KOPT-K1 (cell line): Measurements from ENCODE around the gene DENND5B.

Source experiments
- H3K27ac ChIP-seq: fragments of 200-600 bp; sonication (generic); 2 replicates; pipeline ENCODE4 v1.5.1; 2016; ENCODE audit warnings: antibody characterized with exemption, mild to moderate bottlenecking, low read depth, low read length; ENCODE audit not compliant: poor library complexity, severe bottlenecking
- H3K36me3 ChIP-seq: fragments of 200-600 bp; sonication (generic); 2 replicates; pipeline ENCODE4 v1.5.1; 2017; ENCODE audit warnings: antibody characterized with exemption, mild to moderate bottlenecking, low read length, moderate library complexity; ENCODE audit not compliant: insufficient read depth
- H3K9me3 ChIP-seq: fragments of 200-600 bp; sonication (generic); 2 replicates; pipeline ENCODE4 v1.5.1; 2017; ENCODE audit warnings: antibody characterized with exemption, low read length, mild to moderate bottlenecking; ENCODE audit not compliant: insufficient read depth, poor library complexity, severe bottlenecking

Gene DENND5B

DNA sequence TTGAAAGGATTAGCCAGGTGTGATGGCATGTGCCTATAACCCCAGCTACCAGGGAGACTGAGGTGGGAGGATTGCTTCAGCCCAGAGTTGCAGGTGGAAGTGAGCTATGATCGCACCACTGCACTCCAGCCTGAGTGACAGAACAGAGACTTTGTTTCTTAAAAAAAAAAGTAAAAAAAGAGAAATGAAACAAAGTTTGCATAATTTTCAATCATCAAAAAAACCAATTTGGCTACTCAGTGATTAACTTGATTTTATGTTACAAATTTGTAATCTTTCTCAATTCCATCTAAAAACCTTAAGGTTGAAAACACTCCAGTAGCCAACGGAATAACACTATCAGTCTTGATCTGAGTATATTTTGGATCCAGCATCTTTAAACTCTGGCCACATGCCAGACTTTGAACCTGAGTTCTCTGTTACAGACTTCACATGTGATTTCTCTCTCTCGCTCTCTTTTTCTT, 12.6 kb upstream of the DENND5B start:
- peaks cover 12% of the 10 kb centered on the region for H3K9me3 ChIP-seq
- H3K36me3 ChIP-seq: no peaks in the 10 kb centered on the region
- no peak overlapping the region for H3K27ac ChIP-seq

DNA sequence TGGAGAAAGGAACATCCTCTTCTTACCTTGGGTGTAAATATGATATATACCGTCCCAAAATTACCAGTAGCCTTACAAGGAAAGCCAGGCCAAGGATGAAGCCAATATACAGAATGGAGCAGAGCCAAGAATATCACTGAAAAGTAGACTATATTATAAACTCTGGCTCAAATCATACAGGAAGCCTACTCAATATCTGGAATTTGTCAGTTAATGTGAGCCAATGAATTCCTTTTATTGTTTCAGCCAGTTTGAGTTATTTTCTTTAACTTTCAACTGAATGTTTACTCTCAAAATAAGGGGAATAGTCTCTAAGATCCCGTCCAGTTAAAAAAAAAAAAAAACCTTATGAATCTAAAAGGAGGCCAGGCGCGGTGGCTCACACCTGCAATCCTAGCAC, 9.8 kb upstream of the DENND5B start:
- H3K9me3 ChIP-seq: no peaks in the 10 kb centered on the region
- no peak overlapping the region for H3K27ac ChIP-seq
- H3K36me3 ChIP-seq: no peaks in the 10 kb centered on the region

DNA sequence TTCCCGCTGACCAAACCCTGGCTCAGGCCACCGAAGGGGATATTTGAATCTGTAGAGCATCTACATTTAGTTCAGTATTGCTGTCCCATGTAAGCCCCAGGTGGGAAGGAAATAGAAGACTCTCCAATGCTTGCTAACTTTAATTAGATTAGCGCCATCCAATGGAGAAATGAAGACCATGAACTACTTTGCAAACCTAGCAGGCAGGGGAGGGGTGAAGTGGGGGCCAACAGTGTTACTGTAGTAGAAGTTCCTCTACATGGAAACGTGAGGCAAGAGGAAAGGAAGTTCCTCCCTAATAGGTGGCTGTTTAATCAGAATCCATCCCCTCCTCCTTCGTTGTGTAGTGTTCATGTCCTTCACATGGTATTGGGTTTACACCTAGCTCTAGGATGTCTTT, 9.3 kb upstream of the DENND5B start:
- Histone ChIP-seq H3K27ac (no peak overlapping the region), H3K36me3 (no peaks in the 10 kb centered on the region), H3K9me3 (no peaks in the 10 kb centered on the region)

- no peaks in the 10 kb centered on the region for H3K9me3 ChIP-seq
- no peak overlapping the region for H3K27ac ChIP-seq
- no peaks in the 10 kb centered on the region for H3K36me3 ChIP-seq
These were observed 8.1 kb upstream of the DENND5B start for GRCh38 chr12:31599053-31599452.

GRCh38 chr12:31597066-31597465, 6.1 kb upstream of the DENND5B start:
- H3K36me3 ChIP-seq: no peaks in the 10 kb centered on the region
- H3K27ac ChIP-seq: no peak overlapping the region
- no peaks in the 10 kb centered on the region for H3K9me3 ChIP-seq

- no peak overlapping the region for H3K27ac ChIP-seq
- no peaks in the 10 kb centered on the region for H3K9me3 ChIP-seq
- H3K36me3 ChIP-seq: no peaks in the 10 kb centered on the region
These were observed 3.7 kb upstream of the DENND5B start for GRCh38 chr12:31594681-31595080.

GRCh38 chr12:31591380-31591901, 505 bp upstream of the DENND5B start:
- Histone ChIP-seq H3K9me3 (no peaks in the 10 kb centered on the region), H3K27ac (no peak overlapping the region), H3K36me3 (no peaks in the 10 kb centered on the region)

DNA sequence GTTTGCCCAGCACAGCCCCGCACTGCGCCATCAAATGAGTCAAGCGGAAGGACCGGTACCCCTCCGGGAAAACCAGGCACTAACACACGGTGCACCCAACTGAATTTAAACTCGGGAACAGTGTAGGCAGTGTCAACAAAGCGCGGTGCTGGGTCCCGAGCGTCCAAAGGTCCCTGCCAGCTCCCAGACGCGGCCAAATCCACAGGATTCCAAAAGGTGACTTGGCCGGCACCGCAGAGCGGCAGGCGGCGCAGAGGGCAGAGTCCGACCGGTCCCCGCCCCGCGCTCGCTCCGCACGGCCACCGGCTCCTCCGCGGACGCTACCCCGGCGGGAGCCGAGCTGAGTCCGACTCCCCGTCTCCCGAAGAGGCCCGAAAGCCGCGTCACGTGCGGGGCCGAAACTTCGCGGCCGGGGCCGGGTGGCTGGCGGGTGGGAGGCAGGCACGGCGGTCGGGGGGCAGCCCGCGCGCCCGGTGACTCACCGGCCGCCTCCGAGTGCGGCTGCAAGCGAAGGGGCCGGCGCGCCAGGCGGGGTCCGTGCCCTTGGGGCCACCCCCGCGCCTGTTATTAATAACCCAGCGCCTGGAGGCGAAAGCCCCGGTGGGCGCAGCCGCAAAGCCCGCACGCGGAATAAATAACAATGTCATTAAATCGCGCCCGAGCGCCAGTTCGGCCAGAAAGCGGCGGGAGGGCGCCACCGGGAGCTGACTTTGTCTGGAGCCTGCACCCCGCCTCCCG, 863 bp downstream of the DENND5B start:
- Histone ChIP-seq H3K27ac (no peak overlapping the region), H3K9me3 (no peaks in the 10 kb centered on the region), H3K36me3 (no peaks in the 10 kb centered on the region)

- Histone ChIP-seq H3K36me3 (no peaks in the 10 kb centered on the region), H3K9me3 (no peaks in the 10 kb centered on the region), H3K27ac (no peak overlapping the region)
These were observed 1.4 kb downstream of the DENND5B start for GRCh38 chr12:31589598-31589903.

DNA sequence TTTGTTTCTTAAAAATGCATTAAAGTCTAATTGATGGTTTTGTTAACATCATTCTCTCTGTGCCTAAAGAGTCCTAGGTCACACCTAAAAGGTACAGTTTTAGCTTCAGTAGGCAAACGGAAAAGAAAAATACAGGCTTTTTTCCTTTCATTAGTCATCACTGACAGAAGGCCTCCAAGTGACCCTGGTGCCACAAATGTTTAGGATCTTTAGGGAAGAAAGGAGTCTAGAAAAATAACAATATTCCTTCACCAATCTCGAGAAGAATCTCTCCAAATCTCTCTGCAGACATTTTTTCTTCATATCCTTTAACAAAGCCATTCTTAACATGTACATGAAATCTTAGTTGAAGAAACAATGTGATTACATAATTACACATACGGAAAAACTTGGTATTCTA, 2.0 kb downstream of the DENND5B start:
- no peak overlapping the region for H3K27ac ChIP-seq
- no peaks in the 10 kb centered on the region for H3K9me3 ChIP-seq
- no peaks in the 10 kb centered on the region for H3K36me3 ChIP-seq

DNA sequence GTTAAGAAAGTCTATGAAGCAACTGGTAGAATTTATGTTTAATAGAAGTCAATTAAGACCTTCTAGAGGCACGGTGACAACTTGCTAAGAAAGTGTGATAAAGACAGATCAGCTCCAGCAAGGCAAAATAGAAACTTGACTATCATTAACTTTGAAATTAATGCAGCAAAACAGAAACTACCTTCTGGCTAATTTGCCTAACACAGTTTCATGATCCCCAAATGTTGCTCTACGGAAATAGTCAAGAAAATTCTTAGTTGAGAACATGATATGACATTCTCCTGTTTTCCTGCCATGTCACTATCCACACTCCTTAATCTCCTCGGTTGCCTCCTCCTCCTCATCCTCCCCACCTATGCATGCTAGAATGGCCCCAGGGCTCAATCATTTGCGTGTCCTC, 4.2 kb downstream of the DENND5B start:
- Histone ChIP-seq H3K36me3 (no peaks in the 10 kb centered on the region), H3K27ac (no peak overlapping the region), H3K9me3 (no peaks in the 10 kb centered on the region)

DNA sequence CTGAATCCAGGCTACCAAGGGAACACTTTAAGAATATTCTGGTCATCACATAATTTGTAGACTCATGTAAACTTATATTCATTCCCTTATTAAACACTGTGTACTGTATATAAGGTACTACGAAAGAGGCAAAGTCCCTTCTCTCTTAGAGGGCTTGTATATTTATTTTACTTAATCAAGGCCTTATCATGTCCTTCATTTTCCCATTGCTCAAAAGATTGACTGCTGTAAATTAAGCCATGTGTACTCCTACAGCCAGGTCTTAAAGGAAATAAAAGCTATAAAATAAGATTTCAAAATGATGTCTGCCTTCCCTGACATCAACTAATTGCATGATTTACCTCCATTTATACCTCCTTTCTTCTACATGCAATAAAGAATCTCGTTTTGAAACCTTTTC, 5.0 kb downstream of the DENND5B start:
- H3K9me3 ChIP-seq: no peaks in the 10 kb centered on the region
- H3K27ac ChIP-seq: no peak overlapping the region
- no peaks in the 10 kb centered on the region for H3K36me3 ChIP-seq

DNA sequence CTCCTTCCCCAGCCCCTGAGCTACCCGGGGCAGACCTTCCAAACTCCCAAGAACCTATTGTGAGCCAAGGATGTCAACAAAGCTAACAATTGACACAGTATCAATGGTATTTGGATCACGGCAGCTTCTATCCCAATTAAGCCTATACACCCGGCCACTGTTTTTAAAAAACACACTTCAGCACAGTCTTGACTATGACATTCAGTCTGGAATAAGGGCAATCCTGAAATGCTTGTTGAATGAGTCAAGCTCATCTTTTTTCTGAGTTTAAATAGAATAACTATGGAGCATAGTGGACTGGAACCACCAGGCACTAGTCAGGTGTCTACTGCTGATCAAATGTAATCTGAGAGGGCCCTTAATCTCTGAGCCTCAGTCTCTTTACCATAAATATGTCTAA, 5.7 kb downstream of the DENND5B start:
- Histone ChIP-seq H3K9me3 (no peaks in the 10 kb centered on the region), H3K36me3 (no peaks in the 10 kb centered on the region), H3K27ac (no peak overlapping the region)

- H3K36me3 ChIP-seq: no peaks in the 10 kb centered on the region
- no peak overlapping the region for H3K27ac ChIP-seq
- no peaks in the 10 kb centered on the region for H3K9me3 ChIP-seq
These were observed 6.2 kb downstream of the DENND5B start for GRCh38 chr12:31584782-31585181.

GRCh38 chr12:31583878-31584277, 7.1 kb downstream of the DENND5B start:
- no peaks in the 10 kb centered on the region for H3K36me3 ChIP-seq
- no peak overlapping the region for H3K27ac ChIP-seq
- no peaks in the 10 kb centered on the region for H3K9me3 ChIP-seq

DNA sequence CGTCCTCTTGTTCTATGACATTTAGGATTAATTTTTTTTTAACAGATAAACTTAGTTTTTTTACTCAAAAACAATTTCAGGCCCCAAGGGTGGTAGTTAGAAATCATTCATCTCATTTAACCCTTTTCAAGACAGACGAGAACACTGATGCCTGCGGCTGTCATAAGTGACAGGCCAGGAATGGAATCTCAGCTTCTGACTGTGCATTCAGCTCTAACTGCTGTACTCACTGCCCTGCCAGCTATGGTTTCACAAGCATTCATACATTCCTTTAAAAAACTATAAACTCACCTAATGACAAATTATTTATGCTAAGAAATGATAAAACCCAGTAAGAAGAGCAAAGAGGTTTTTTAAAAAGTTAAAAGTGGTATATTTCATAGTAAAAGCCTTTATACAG, 8.8 kb downstream of the DENND5B start:
- H3K9me3 ChIP-seq: no peaks in the 10 kb centered on the region
- H3K36me3 ChIP-seq: no peaks in the 10 kb centered on the region
- no peak overlapping the region for H3K27ac ChIP-seq
